NT2/D1 (cell line): ENCODE results near the gene DCUN1D2.

Experiments
- DNase-seq: peaks from one replicate; pipeline ENCODE4 v3.0.0-alpha.2; 2011; ENCODE audit warnings: low read depth, low spot score
- H3K27me3 ChIP-seq: 2 replicates; pipeline ENCODE4 v1.6.0; 2011; ENCODE audit warnings: mild to moderate bottlenecking; ENCODE audit not compliant: insufficient read length, insufficient read depth
- H3K36me3 ChIP-seq: 2 replicates; pipeline ENCODE4 v1.6.1; 2011; ENCODE audit warnings: mild to moderate bottlenecking, low read length, mixed read lengths; ENCODE audit not compliant: insufficient read depth, insufficient read length
- H3K4me1 ChIP-seq: 2 replicates; pipeline ENCODE4 v1.5.1; 2011; ENCODE audit not compliant: insufficient read depth, insufficient read length
- H3K4me3 ChIP-seq: 2 replicates; pipeline ENCODE4 v1.5.1; 2011; ENCODE audit warnings: low read depth; ENCODE audit not compliant: insufficient read length
- H3K9ac ChIP-seq: 2 replicates; pipeline ENCODE4 v1.6.0; 2011; ENCODE audit warnings: low read depth; ENCODE audit not compliant: insufficient read length
- H3K9me3 ChIP-seq: 2 replicates; pipeline ENCODE4 v1.5.1; 2011; ENCODE audit warnings: mild to moderate bottlenecking, low read length; ENCODE audit not compliant: insufficient read depth
- SUZ12 ChIP-seq: IDR thresholded peaks from 2 replicates; pipeline ENCODE4 v1.6.1; 2011; ENCODE audit not compliant: insufficient read length, insufficient read depth; ENCODE audit errors: extremely low read depth
- YY1 ChIP-seq: IDR thresholded peaks from 2 replicates; pipeline ENCODE4 v1.6.1; 2011; ENCODE audit not compliant: insufficient read length, insufficient read depth
- ZNF274 ChIP-seq: IDR thresholded peaks from 2 replicates; pipeline ENCODE4 v1.6.1; 2011; ENCODE audit warnings: mild to moderate bottlenecking, low read depth, low read length

The DCUN1D2 gene

DNA sequence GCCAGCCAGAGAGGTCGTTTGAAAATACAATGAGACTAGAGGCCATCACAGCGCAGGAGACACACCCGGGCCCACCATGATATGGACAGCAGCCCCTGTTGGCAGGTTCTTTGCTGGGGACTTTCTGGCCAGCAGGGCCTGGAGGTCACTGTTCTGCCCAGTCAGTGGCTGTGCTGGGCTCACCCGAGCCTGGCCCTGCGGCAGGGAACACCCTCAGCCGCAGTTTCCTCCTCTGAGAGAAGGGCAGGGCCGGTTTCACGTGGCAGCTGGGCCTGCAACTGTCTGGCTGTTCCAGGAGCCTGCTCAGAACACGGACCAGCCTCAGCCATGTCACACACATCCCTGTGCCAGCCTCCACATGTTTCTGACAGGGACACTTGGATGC, 76.6 kb downstream of the DCUN1D2 start:
- TF ChIP-seq YY1 = no peak
- no peak for TF ChIP-seq ZNF274
- no peak for TF ChIP-seq SUZ12
- DNase-seq = no peak
- no peaks in the 10 kb centered on the region for H3K9me3 ChIP-seq
- no peak overlapping the region for H3K4me3 ChIP-seq
- no peak overlapping the region for H3K9ac ChIP-seq
- H3K36me3 ChIP-seq = no peaks in the 10 kb centered on the region
- H3K4me1 ChIP-seq = peaks cover 10% of the 10 kb centered on the region
- H3K27me3 ChIP-seq = peaks cover 2% of the 10 kb centered on the region

DNA sequence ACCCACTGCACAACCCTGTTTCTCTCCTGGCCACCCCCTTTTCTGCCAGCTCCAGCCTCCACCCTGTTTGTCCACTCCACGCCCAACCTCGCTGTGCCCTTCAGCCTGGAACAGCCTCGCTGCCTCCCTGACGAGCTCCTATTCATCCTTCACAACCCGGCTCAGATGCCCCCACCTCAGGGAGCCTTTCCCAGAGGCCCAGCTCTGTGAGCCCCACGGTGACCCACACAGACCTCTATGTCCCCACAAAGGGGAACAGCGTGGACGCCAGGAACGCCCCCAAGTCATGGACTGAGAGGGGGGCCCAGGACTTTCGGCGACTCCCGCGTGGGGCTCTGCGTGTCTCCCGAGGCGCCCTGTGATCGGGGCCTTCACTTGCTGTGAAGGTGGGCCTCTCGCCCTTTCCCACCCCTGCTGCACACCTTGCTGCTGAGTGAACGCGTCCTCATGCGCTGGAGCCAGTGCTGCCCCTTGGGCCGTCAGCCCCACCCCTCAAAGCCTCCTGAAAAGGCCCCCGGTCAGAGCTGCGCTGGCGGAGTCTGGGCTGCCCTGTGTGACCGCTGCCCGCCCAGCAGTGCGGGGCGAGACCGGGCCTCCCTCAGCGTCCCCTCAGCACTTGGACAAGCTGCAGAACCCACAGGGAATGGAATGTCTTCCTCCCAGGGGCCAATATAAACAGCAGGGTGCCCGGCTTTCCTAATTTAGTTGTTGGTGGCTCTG, 77.2 kb downstream of the DCUN1D2 start:
- no peak overlapping the region for H3K4me3 ChIP-seq

DNA sequence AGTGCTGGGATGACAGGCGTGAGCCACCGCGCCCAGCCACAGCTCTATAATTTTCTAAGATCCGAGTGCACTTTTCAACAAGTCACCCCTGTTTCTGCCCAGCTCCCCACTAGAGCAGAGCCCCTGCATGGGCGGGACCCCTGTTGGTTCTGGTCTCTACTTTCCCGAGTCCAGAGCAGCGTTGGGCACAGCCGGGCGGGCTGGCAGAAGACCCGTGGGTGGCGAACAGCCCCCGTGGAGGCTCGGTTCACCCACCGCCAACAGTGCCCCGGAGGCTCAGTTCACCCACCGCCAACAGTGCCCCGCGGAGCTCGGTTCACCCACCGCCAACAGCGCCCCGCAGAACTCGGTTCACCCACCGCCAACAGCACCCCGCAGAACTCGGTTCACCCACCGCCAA, 78.1 kb downstream of the DCUN1D2 start:
- Histone ChIP-seq H3K36me3 (no peaks in the 10 kb centered on the region), H3K27me3 (no peaks in the 10 kb centered on the region), H3K9me3 (no peaks in the 10 kb centered on the region), H3K9ac (no peak overlapping the region), H3K4me1 (peaks cover 10% of the 10 kb centered on the region), H3K4me3 (no peak overlapping the region)
- no peak for DNase-seq
- TF ChIP-seq YY1 (no peak), ZNF274 (no peak), SUZ12 (no peak)

More for the DNA sequence above, 77.2 kb downstream of the DCUN1D2 start:
- Histone ChIP-seq H3K36me3 (no peaks in the 10 kb centered on the region), H3K9ac (no peak overlapping the region), H3K9me3 (no peaks in the 10 kb centered on the region), H3K4me1 (peaks cover 10% of the 10 kb centered on the region), H3K27me3 (no peaks in the 10 kb centered on the region)
- TF ChIP-seq SUZ12 (no peak), ZNF274 (no peak), YY1 (no peak)
- no peak for DNase-seq

DNA sequence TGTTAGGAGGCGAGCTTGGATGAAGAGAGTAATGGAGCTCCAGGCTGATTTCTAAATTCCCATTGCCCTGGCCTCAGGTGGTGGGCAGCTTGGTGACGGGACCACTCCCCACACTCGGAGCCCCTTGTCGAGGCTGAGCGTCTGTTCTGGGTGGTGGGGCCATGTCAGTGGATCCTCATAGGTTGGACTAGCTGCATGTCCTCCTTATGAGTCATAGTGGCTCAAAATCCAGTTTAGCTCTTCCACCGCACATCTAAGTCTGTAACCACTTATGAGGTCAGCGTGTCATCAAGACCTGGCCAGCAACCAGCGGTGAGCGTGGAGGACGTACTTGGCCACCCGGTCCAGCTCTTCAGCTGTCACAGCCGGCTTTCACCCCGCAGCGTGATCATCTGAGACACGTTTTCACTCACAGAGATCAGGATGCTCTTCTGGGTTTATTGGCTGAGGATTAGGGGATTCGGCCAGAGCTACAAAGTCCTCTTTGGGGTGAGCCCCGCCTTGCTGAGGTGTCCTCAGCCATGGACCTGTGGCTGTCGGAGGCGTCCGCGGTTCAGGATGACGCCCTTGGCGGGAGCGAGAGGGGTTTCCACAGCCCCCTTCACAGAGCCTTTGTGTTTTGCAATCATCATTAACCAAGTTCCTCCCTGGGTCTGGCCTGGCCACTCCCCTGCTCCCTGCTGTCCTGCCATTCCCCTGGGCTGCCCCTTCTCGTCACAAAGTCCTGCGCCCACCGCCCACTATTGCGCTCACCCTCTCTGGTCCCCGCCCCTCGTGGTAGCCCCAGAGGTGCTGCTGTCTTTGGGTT, 79.1 kb downstream of the DCUN1D2 start:
- H3K9ac ChIP-seq = no peak overlapping the region
- no peak for TF ChIP-seq YY1
- H3K4me1 ChIP-seq = peaks cover 10% of the 10 kb centered on the region
- H3K36me3 ChIP-seq = no peaks in the 10 kb centered on the region
- no peaks in the 10 kb centered on the region for H3K27me3 ChIP-seq
- no peak overlapping the region for H3K4me3 ChIP-seq
- DNase-seq = no peak
- H3K9me3 ChIP-seq = no peaks in the 10 kb centered on the region

DNA sequence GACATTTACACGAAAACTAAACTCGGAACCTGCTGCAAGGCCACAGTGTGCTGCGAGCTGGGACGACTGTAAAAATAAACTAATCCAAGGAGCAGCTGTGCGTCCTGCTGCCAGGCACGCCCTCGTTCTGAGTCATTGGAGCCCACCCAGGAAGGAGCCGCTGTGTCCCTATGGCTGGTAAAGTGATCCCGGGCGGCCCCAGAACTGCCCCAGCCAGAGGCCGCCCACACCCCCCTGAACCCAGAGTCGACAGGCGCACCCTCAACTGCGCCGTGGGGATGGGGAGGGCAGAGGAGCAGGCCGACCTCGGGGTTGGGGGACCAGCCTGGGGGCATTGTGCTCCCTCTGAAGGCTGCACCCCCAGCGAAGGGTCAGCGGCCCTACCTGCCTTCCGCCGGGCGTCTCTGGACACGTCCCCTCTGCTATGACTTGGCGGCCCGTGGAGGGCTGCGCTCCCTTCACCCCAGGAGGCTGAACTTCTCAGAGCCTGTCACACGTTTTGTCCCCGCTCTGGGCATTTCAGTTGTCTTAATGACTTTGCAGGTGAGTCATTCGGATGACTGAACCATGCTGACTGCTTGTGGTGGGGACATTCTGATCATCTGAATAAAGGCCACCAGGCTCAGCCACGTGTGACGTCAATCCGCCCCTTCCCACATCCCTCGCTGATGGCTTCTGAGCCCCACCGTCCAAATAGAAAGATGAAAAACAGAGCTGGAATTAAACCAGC, 79.9 kb downstream of the DCUN1D2 start:
- DNase-seq = no peak
- Histone ChIP-seq H3K9ac (no peak overlapping the region), H3K36me3 (no peaks in the 10 kb centered on the region), H3K4me3 (no peak overlapping the region), H3K4me1 (peaks cover 10% of the 10 kb centered on the region), H3K27me3 (no peaks in the 10 kb centered on the region), H3K9me3 (no peaks in the 10 kb centered on the region)
- TF ChIP-seq ZNF274 = no peak
- no peak for TF ChIP-seq YY1
- no peak for TF ChIP-seq SUZ12

DNA sequence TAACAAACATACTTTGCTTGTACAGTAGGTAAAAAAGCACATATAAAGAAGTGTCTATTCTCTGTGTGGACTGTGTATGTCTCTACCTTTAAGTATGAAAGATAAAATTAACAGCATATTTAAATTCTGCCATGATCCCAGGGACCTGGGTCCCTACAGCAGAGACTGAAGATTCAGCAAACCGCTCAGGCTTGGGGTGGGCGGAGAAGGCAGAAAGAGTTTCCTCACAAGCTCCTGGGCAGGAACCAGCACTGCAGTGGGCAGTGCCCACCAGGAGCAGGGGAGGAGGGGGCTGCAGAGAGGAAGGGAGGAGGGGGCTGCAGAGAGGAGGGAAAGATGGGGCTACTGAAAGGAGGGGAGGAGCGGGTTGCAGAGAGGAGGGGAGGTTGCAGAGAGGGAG, 81.9 kb downstream of the DCUN1D2 start:
- no peak for TF ChIP-seq YY1
- TF ChIP-seq ZNF274 = no peak
- no peak for TF ChIP-seq SUZ12
- peaks cover 9% of the 10 kb centered on the region for H3K4me1 ChIP-seq
- no peaks in the 10 kb centered on the region for H3K27me3 ChIP-seq
- H3K4me3 ChIP-seq = no peak overlapping the region
- no peaks in the 10 kb centered on the region for H3K36me3 ChIP-seq
- no peak overlapping the region for H3K9ac ChIP-seq
- no peaks in the 10 kb centered on the region for H3K9me3 ChIP-seq
- DNase-seq = no peak
